Memory B cell (primary cell): ENCODE data around the gene SLC22A12.
"Not testable (repeated sequence)": the region's sequence is repeated elsewhere in the genome, so short reads cannot be mapped to it uniquely, and the experiment has no call there.

Experiments used
- ATAC-seq: fragments of 150-1000 bp; cut with Tn5 transposase; 2 replicates; pipeline ENCODE4 v1.10.0; 2021; ENCODE audit warnings: low read depth, mild to moderate bottlenecking, moderate library complexity
- DNase-seq, 2 donors: peaks; one replicate each; pipeline ENCODE4 v3.0.0; 2022; ENCODE audit warnings: low spot score in 2 of 2
- H3K27ac Mint-ChIP-seq: one replicate; pipeline ENCODE4 v1.8.0; 2022; ENCODE audit warnings: mild to moderate bottlenecking, moderate library complexity, mixed read lengths
- H3K27me3 Mint-ChIP-seq: one replicate; pipeline ENCODE4 v1.8.0; 2022; ENCODE audit warnings: mixed read lengths
- H3K36me3 Mint-ChIP-seq: one replicate; pipeline ENCODE4 v1.8.0; 2022; ENCODE audit warnings: mild to moderate bottlenecking, mixed read lengths
- H3K4me1 Mint-ChIP-seq: one replicate; pipeline ENCODE4 v1.8.0; 2022; ENCODE audit warnings: mixed read lengths
- H3K4me3 Mint-ChIP-seq: one replicate; pipeline ENCODE4 v1.8.0; 2022; ENCODE audit warnings: mild to moderate bottlenecking, moderate library complexity, mixed read lengths
- H3K9me3 Mint-ChIP-seq: one replicate; pipeline ENCODE4 v1.8.0; 2022; ENCODE audit warnings: mixed read lengths

SLC22A12 gene

DNA sequence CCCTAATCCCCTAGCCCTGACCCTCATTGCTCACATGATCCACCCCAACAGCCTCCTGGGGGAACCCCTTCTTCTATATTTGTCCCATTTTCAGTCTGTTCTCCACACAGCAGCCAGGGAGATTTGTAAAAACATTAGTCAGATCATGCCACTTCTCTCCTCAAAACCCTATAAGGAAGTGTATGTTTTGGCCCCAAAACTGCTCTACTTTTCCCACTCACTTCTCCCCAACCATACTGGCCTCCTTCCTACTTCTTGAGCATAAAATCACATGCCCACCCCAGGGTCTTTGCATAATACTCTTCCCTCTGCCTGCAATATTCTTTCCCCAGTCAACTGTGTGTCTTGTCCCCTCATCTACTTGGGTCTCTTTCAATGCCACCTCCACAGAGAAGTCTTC, 4.7 kb upstream of the SLC22A12 start:
- Mint-ChIP-seq H3K27me3 (peaks cover 26% of the 10 kb centered on the region), H3K4me1 (no peaks in the 10 kb centered on the region), H3K9me3 (peaks cover 14% of the 10 kb centered on the region), H3K36me3 (peaks cover 10% of the 10 kb centered on the region), H3K4me3 (no peak overlapping the region), H3K27ac (no peak overlapping the region)
- DNase-seq (no peak), ATAC-seq (no peak)

DNA sequence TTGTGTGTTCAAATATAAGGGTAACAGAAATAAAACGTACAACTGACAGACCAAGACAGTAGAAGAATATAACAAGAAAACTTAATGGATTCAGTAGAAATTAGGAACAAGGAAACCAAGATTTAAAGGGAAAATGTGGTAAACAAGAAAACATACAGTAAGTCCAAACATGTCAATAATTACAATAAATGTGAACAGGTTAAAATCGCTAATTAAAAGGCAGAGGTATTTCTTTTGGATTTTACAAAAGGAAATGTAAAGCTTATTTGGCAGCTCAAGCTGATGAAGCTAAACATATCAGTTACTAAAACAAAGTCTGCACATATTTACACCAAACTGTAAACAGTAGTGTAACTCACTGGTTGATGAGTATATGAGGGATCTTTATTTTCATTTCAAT, 2.3 kb upstream of the SLC22A12 start:
- Mint-ChIP-seq H3K4me3 (no peak overlapping the region), H3K4me1 (no peaks in the 10 kb centered on the region), H3K9me3 (peaks cover 14% of the 10 kb centered on the region), H3K36me3 (peaks cover 10% of the 10 kb centered on the region), H3K27me3 (peaks cover 27% of the 10 kb centered on the region), H3K27ac (no peak overlapping the region)
- ATAC-seq (no peak), DNase-seq (no peak)

DNA sequence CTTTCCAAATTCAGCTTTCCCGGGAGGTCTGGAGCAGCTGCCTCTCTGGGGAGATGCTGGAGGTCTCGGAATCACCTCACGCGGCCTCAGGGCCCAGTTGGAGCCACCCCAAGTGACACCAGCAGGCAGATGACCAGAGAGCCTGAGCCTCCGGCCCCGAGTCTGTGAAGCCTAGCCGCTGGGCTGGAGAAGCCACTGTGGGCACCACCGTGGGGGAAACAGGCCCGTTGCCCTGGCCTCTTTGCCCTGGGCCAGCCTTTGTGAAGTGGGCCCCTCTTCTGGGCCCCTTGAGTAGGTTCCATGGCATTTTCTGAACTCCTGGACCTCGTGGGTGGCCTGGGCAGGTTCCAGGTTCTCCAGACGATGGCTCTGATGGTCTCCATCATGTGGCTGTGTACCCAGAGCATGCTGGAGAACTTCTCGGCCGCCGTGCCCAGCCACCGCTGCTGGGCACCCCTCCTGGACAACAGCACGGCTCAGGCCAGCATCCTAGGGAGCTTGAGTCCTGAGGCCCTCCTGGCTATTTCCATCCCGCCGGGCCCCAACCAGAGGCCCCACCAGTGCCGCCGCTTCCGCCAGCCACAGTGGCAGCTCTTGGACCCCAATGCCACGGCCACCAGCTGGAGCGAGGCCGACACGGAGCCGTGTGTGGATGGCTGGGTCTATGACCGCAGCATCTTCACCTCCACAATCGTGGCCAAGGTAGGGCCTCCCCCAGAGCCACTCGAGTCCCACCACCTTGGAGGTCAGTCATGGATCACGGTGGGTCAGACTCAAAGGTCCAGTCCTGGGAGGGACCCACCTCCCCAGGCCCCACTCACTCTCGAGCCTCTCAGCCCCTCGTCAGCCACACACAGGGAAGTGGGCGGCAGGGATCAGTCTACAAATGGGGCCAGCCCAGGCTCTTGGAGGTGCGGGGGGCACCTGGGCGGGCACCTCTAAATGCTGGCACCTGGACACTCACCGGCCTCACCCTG, 525 bp downstream of the SLC22A12 start:
- ATAC-seq (no peak), DNase-seq (no peak)
- Mint-ChIP-seq H3K9me3 (peaks cover 14% of the 10 kb centered on the region), H3K27ac (no peak overlapping the region), H3K27me3 (peaks cover 19% of the 10 kb centered on the region), H3K36me3 (peaks cover 10% of the 10 kb centered on the region), H3K4me3 (no peak overlapping the region), H3K4me1 (no peaks in the 10 kb centered on the region)

DNA sequence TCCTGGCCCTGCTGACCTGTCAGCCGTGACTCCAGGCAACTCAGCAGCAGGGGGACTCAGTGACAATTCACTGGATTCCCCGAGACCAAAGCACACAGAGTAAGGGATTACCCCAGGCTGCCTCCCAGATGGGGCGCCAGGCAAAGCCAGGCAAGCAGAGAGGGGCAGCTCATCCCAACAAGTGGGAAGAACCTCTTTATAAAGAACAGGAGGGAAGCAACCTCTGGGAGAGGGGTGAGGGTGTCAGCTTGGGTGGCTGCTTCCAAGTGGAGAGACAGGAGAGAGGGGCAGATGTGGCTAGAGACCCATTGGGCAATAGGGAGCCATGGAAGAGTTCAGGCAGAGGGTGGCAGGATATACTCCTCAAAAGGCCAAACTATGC, 1.2 kb downstream of the SLC22A12 start:
- H3K27ac Mint-ChIP-seq = no peak overlapping the region
- peaks cover 17% of the 10 kb centered on the region for H3K27me3 Mint-ChIP-seq
- DNase-seq = no peak
- no peaks in the 10 kb centered on the region for H3K4me1 Mint-ChIP-seq
- no peak for ATAC-seq
- H3K4me3 Mint-ChIP-seq = no peak overlapping the region
- peaks cover 14% of the 10 kb centered on the region for H3K9me3 Mint-ChIP-seq
- peaks cover 10% of the 10 kb centered on the region for H3K36me3 Mint-ChIP-seq

DNA sequence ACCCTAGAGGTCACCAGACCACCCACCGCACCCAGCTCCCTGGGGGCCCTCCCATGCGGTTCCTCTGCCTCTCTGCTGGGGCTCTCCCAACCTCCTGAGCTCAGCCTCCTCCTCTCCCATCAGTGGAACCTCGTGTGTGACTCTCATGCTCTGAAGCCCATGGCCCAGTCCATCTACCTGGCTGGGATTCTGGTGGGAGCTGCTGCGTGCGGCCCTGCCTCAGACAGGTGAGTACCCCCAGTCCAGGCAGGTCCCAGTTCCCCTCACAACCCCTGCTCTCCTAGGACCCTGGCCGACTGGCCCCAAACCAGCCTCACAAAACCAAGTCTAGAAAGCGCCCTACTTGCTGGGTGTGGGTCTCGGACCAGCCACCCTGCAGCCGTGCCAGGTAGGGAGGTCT, 1.6 kb downstream of the SLC22A12 start:
- Mint-ChIP-seq H3K27ac (no peak overlapping the region), H3K4me3 (no peak overlapping the region), H3K4me1 (no peaks in the 10 kb centered on the region), H3K27me3 (peaks cover 18% of the 10 kb centered on the region), H3K9me3 (peaks cover 14% of the 10 kb centered on the region), H3K36me3 (peaks cover 10% of the 10 kb centered on the region)
- no peak for DNase-seq
- ATAC-seq = no peak

DNA sequence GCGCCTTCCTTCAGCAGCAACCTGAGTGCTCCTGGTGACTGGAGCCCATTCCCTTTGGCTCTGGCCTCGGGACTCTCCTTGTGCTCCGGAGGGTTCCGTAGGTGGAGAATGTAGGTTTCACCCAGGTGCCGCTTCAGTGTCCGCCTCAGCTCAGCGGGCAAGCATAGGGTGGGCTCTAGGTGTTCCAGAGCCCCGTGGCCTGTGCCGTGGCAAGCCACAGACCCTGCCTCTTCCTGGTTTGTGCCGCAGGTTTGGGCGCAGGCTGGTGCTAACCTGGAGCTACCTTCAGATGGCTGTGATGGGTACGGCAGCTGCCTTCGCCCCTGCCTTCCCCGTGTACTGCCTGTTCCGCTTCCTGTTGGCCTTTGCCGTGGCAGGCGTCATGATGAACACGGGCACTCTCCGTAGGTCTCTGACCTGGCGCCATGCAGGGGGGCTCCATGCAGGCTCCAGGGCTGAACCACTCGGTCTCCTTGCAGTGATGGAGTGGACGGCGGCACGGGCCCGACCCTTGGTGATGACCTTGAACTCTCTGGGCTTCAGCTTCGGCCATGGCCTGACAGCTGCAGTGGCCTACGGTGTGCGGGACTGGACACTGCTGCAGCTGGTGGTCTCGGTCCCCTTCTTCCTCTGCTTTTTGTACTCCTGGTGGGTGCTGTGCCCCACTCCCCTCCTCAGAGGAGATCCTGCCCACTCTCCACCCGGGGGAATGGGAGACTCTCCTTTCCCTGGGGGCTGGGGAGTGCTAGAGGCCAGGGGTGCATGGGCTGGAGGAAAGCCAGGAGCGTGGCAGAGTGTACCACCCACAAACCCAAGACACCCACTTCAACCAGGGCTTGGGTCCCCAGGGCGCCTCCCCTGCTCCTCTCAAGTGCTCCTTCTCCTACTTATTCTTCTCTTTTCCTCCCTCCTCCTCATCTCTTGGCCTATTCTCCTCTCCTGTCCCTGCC, 2.4 kb downstream of the SLC22A12 start:
- Mint-ChIP-seq H3K27ac (no peak overlapping the region), H3K4me1 (no peaks in the 10 kb centered on the region), H3K36me3 (peaks cover 2% of the 10 kb centered on the region), H3K9me3 (peaks cover 7% of the 10 kb centered on the region), H3K27me3 (peaks cover 10% of the 10 kb centered on the region), H3K4me3 (no peak overlapping the region)
- no peak for DNase-seq
- ATAC-seq = no peak

DNA sequence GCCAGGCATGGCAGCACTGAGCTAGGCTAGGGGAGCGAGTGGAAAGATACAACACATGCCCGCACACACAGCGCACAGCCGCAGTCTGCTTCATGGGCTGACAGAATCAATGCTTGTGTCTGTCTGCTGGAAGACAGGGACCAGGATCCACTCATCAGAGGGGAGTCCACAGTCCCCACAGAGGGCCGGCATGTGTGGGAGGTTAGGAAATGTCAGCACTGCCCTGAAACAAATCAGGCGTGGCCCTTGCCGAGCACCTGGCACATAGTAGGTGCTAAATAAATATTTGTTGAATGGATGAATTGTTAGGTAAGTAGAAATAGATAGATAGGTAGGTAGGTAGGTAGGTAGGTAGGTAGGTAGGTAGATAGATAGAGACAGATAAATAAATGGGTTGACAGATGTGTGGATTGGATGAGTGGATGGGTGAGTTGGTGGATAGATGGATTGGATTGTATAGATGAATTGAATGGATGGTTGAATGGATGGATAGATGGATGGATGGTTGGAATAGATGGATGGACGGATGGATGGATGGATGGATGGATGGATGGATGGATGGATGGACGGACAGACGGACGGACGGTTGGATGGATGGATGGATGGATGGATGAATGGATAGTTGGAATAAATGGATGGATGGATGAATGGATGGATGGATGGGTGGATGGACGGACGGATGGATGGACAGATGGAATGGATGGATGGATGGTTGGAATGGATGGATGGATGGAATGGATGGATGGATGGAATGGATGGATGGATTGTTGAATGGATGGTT, 3.3 kb downstream of the SLC22A12 start:
- ATAC-seq = no peak
- no peaks in the 10 kb centered on the region for H3K36me3 Mint-ChIP-seq
- no peak for DNase-seq
- H3K4me1 Mint-ChIP-seq = no peaks in the 10 kb centered on the region
- H3K27ac Mint-ChIP-seq = no peak overlapping the region
- peaks cover 1% of the 10 kb centered on the region for H3K9me3 Mint-ChIP-seq
- H3K4me3 Mint-ChIP-seq = no peak overlapping the region
- peaks cover 5% of the 10 kb centered on the region for H3K27me3 Mint-ChIP-seq

DNA sequence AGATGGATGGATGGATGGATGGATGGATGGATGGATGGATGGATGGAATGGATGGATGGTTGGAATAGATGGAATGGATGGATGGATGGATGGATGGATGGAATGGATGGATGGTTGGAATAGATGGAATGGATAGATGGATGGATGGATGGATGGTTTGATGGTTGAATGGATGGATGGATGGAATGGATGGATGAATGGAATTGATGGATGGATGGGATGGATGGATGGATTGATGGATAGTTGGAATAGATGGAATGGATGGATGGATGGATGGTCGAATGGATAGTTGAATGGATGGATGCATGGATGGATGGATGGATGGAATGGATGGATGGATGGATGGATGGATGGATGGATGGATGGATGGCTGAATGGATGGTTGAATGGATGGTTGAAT, 4.9 kb downstream of the SLC22A12 start:
- DNase-seq, H3K27me3 Mint-ChIP-seq, H3K9me3 Mint-ChIP-seq, H3K4me3 Mint-ChIP-seq, H3K27ac Mint-ChIP-seq, H3K36me3 Mint-ChIP-seq, ATAC-seq, H3K4me1 Mint-ChIP-seq: not testable (repeated sequence)

DNA sequence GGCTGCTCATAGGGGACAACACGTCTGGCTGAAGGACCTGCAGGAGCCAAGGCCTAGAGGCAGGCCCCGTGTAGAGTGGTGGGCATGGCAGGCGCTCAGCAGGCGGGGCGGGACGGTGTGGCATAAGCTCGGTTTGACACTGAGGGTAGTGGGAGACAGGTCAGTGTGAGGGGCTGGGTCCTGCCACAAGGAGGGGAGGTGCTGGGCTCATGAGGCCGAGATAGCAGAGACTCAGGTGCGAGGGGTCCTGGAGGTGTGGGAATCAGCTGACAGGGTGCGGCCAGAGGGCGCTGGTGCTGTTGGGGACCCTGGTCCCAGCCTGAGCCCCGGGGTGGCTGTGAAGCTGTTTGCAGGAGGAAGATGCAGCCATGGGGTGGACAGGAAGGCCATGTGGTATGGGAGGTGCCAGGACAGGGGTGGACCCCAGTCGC, 6.7 kb downstream of the SLC22A12 start:
- H3K36me3 Mint-ChIP-seq = no peaks in the 10 kb centered on the region
- H3K27ac Mint-ChIP-seq = no peak overlapping the region
- no peak overlapping the region for H3K4me3 Mint-ChIP-seq
- ATAC-seq (no peak), DNase-seq (no peak)
- no peaks in the 10 kb centered on the region for H3K4me1 Mint-ChIP-seq
- H3K27me3 Mint-ChIP-seq = peaks cover 2% of the 10 kb centered on the region
- H3K9me3 Mint-ChIP-seq = no peaks in the 10 kb centered on the region

DNA sequence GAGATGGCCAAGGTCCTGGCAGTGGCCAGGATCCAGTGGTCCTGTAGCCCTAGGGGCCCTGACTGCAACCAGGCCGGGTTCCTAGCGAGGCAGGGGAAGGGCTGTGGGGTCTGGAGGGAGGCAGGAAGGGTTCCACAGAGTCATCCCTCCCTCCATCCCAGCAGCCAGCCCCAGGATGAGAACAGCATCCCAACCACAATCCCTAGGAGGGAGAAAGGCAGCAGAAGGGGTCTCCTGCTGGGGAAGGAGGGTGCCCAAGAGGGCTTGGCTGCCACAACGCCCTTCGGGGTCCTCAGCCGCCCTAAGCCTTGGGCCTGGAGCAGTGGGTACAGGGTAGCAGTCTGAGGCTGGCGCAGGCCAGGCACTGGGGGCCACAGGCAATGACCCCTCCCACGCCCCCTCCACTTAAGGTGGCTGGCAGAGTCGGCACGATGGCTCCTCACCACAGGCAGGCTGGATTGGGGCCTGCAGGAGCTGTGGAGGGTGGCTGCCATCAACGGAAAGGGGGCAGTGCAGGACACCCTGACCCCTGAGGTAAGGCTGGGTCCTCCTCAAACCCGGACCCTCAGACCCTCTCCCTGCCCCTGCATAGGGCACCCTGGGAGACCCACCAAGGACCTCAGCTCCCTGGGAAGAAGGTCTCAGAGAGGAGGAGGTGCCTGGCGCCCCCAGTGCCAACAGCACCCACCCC, 7.2 kb downstream of the SLC22A12 start:
- DNase-seq = no peak
- no peak overlapping the region for H3K27ac Mint-ChIP-seq
- H3K9me3 Mint-ChIP-seq = no peaks in the 10 kb centered on the region
- H3K4me3 Mint-ChIP-seq = no peak overlapping the region
- ATAC-seq = no peak
- H3K27me3 Mint-ChIP-seq = peaks cover 1% of the 10 kb centered on the region
- no peaks in the 10 kb centered on the region for H3K36me3 Mint-ChIP-seq
- no peaks in the 10 kb centered on the region for H3K4me1 Mint-ChIP-seq

DNA sequence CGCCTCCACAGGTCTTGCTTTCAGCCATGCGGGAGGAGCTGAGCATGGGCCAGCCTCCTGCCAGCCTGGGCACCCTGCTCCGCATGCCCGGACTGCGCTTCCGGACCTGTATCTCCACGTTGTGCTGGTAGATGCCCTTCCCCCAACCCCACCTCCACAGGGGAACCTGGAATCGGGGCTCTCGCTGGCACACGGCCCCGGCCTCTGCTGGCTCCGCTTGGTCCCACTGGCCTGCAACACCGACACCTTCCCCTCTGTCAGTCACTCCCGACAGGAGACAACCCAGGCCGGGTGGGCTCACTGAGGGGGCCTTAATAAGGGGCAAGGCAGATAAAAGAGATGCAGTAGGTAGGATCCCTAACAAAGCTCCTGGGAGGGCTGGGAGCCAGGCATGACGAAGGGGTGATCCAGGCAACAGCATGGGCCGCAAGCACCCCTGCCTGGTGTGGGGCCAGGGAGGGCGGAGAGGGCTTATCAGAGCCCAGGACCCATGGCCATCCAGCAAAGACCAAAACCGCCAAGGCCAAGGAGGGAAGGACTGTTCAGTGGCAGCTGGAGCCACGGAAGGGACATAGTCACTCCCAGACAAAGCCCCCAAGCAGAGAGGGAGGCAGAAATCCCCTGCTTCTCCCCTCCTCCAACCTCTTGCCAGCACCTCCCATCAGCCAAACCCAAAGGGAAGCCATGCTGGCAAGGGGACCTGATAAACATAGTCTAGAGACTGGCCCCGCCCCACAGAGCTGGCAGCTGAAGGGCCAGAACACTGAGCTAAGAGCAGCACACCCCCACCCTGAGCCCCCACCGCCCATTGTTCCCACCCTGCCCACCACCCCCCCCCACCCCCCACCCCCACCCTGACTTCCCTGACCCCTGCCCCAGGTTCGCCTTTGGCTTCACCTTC, 8.0 kb downstream of the SLC22A12 start:
- Mint-ChIP-seq H3K4me3 (no peak overlapping the region), H3K9me3 (no peaks in the 10 kb centered on the region), H3K4me1 (no peaks in the 10 kb centered on the region), H3K27ac (no peak overlapping the region), H3K27me3 (peaks cover 3% of the 10 kb centered on the region), H3K36me3 (no peaks in the 10 kb centered on the region)
- DNase-seq (no peak), ATAC-seq (no peak)

DNA sequence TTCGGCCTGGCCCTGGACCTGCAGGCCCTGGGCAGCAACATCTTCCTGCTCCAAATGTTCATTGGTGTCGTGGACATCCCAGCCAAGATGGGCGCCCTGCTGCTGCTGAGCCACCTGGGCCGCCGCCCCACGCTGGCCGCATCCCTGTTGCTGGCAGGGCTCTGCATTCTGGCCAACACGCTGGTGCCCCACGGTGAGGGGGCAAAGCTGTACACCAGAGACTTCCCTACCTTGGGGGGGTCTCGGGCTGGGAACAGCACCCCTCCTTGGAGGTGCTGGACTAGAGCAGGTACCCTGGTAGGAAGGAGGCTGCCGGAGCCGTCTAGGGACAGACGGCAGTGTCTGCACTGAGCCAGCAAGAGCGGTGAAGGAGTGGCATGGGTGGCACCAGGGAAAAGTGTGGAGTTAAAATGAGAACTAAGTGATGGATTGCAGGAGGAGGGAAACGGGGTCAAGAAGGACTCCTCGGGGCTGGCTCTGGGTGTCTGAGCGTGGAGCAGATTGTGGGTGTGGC, 8.7 kb downstream of the SLC22A12 start:
- H3K27ac Mint-ChIP-seq = no peak overlapping the region
- H3K4me1 Mint-ChIP-seq = no peaks in the 10 kb centered on the region
- no peaks in the 10 kb centered on the region for H3K36me3 Mint-ChIP-seq
- peaks cover 7% of the 10 kb centered on the region for H3K27me3 Mint-ChIP-seq
- H3K4me3 Mint-ChIP-seq = no peak overlapping the region
- DNase-seq (no peak), ATAC-seq (no peak)
- no peaks in the 10 kb centered on the region for H3K9me3 Mint-ChIP-seq
